Mucosa of rectum (tissue), 2 donors: Measurements from ENCODE around the gene PHF13.
"Not testable (repeated sequence)": the region's sequence is repeated elsewhere in the genome, so short reads cannot be mapped to it uniquely, and the experiment has no call there.

Experiments used
- H3K27ac ChIP-seq, 2 donors: one replicate each; pipeline ENCODE4 v1.7.0; 2013; ENCODE audit warnings: inconsistent platforms in 2 of 2, low read depth in 2 of 2, low read length in 2 of 2
- H3K27me3 ChIP-seq, 2 donors: one replicate each; pipeline ENCODE4 v1.7.0; 2013; ENCODE audit warnings: low read length in 2 of 2; ENCODE audit not compliant: control insufficient read depth in 2 of 2, insufficient read depth in 2 of 2
- H3K36me3 ChIP-seq, 2 donors: one replicate each; pipeline ENCODE4 v1.7.0; 2013; ENCODE audit warnings: low read length in 2 of 2; ENCODE audit not compliant: control insufficient read depth in 2 of 2, insufficient read depth in 2 of 2
- H3K4me1 ChIP-seq, 2 donors: one replicate each; pipeline ENCODE4 v1.7.0; 2013; ENCODE audit warnings: low read length in 2 of 2, mild to moderate bottlenecking in 1 of 2; ENCODE audit not compliant: control insufficient read depth in 2 of 2, insufficient read depth in 2 of 2
- H3K4me3 ChIP-seq, 2 donors: one replicate each; pipeline ENCODE4 v1.7.0; 2013; ENCODE audit warnings: low read length in 2 of 2
- H3K9ac ChIP-seq, 2 donors: one replicate each; pipeline ENCODE4 v1.7.0; 2013; ENCODE audit warnings: low read length in 2 of 2, low read depth in 1 of 2, mild to moderate bottlenecking in 1 of 2
- H3K9me3 ChIP-seq, 2 donors: one replicate each; pipeline ENCODE4 v1.7.0; 2013; ENCODE audit warnings: low read length in 2 of 2; ENCODE audit not compliant: control insufficient read depth in 2 of 2
- donor health status: healthy.
- donor health status: Normal muscosa, but diverticular disease.

The PHF13 gene

GRCh38 chr1:6628971-6629479 is 15.5 kb downstream of the PHF13 start:
- Histone ChIP-seq H3K36me3 (peaks cover 16 to 38% of the 10 kb centered on the region in 2 donors), H3K4me3 (no peak overlapping the region), H3K27me3 (no peaks in the 10 kb centered on the region), H3K4me1 (peaks cover 4 to 12% of the 10 kb centered on the region in 2 donors), H3K9me3 (no peaks in the 10 kb centered on the region), H3K27ac (no peak overlapping the region), H3K9ac (no peak overlapping the region)

- Histone ChIP-seq H3K36me3 (peaks cover 25 to 48% of the 10 kb centered on the region in 2 donors), H3K27ac (no peak overlapping the region), H3K4me1 (peaks cover 4 to 7% of the 10 kb centered on the region in 2 donors), H3K27me3 (no peaks in the 10 kb centered on the region), H3K4me3 (no peak overlapping the region), H3K9me3 (no peaks in the 10 kb centered on the region), H3K9ac (no peak overlapping the region)
Observed at GRCh38 chr1:6630027-6630426, 16.5 kb downstream of the PHF13 start.

- H3K4me3 ChIP-seq: no peak overlapping the region
- peaks cover 2 to 6% of the 10 kb centered on the region in 2 donors for H3K4me1 ChIP-seq
- no peak overlapping the region for H3K9ac ChIP-seq
- no peak overlapping the region for H3K27ac ChIP-seq
- peaks cover 30 to 58% of the 10 kb centered on the region in 2 donors for H3K36me3 ChIP-seq
- H3K27me3 ChIP-seq: no peaks in the 10 kb centered on the region
- H3K9me3 ChIP-seq: no peaks in the 10 kb centered on the region
Observed at GRCh38 chr1:6631058-6631457, 17.5 kb downstream of the PHF13 start.

GRCh38 chr1:6632588-6633514 is 19.3 kb downstream of the PHF13 start:
- H3K9ac ChIP-seq: no peak overlapping the region
- no peak overlapping the region for H3K27ac ChIP-seq
- peaks cover 47 to 74% of the 10 kb centered on the region in 2 donors for H3K36me3 ChIP-seq
- no peaks in the 10 kb centered on the region for H3K9me3 ChIP-seq
- H3K4me3 ChIP-seq: no peak overlapping the region
- no peaks in the 10 kb centered on the region for H3K27me3 ChIP-seq
- no peaks in the 10 kb centered on the region for H3K4me1 ChIP-seq

- Histone ChIP-seq H3K4me3 (no peak overlapping the region), H3K36me3 (peaks cover 54 to 76% of the 10 kb centered on the region in 2 donors), H3K9me3 (no peaks in the 10 kb centered on the region), H3K27me3 (no peaks in the 10 kb centered on the region), H3K9ac (no peak overlapping the region), H3K27ac (no peak overlapping the region), H3K4me1 (no peaks in the 10 kb centered on the region)
Observed at GRCh38 chr1:6634371-6635052, 21.0 kb downstream of the PHF13 start.

GRCh38 chr1:6635161-6635909 is 21.8 kb downstream of the PHF13 start:
- H3K27me3 ChIP-seq: no peaks in the 10 kb centered on the region
- H3K36me3 ChIP-seq: peaks cover 62 to 70% of the 10 kb centered on the region in 2 donors
- no peaks in the 10 kb centered on the region for H3K4me1 ChIP-seq
- H3K9ac ChIP-seq: no peak overlapping the region
- H3K9me3 ChIP-seq: no peaks in the 10 kb centered on the region
- H3K4me3 ChIP-seq: no peak overlapping the region
- H3K27ac ChIP-seq: no peak overlapping the region

- Histone ChIP-seq H3K27me3 (no peaks in the 10 kb centered on the region), H3K9me3 (no peaks in the 10 kb centered on the region), H3K36me3 (peaks cover 62 to 69% of the 10 kb centered on the region in 2 donors), H3K4me1 (no peaks in the 10 kb centered on the region), H3K4me3 (no peak overlapping the region), H3K27ac (no peak overlapping the region), H3K9ac (no peak overlapping the region)
Observed at GRCh38 chr1:6635910-6636760, 22.6 kb downstream of the PHF13 start.

GRCh38 chr1:6636778-6637177 is 23.2 kb downstream of the PHF13 start:
- H3K4me1 ChIP-seq, H3K9me3 ChIP-seq, H3K27me3 ChIP-seq, H3K9ac ChIP-seq, H3K27ac ChIP-seq, H3K4me3 ChIP-seq: not testable (repeated sequence)
- H3K36me3 ChIP-seq: peaks cover 66 to 74% of the 10 kb centered on the region in 2 donors

- Histone ChIP-seq H3K9me3 (no peaks in the 10 kb centered on the region), H3K4me1 (no peaks in the 10 kb centered on the region), H3K36me3 (peaks cover 68 to 74% of the 10 kb centered on the region in 2 donors), H3K9ac (no peak overlapping the region), H3K27ac (no peak overlapping the region), H3K27me3 (no peaks in the 10 kb centered on the region), H3K4me3 (no peak overlapping the region)
Observed at GRCh38 chr1:6637770-6638169, 24.2 kb downstream of the PHF13 start.
